ENCODE data around the gene ARID1B. TPM values are rescaled to one million over a fixed set of nuclear protein-coding genes. Genes with fewer than 3 reads are reported as not detected.

ARID1B gene
- total RNA-seq, 1 donor from 2014 or later: 101 TPM

- H3K27ac Mint-ChIP-seq (ENCODE audit: unreplicated experiment): no peak overlapping the region
- H3K27me3 Mint-ChIP-seq (ENCODE audit: low read depth): peaks cover 14% of the 10 kb centered on the region
- H3K9me3 Mint-ChIP-seq: no peaks in the 10 kb centered on the region
Observed at GRCh38 chr6:157224951-157225574, 447.9 kb downstream of the ARID1B start.

DNA sequence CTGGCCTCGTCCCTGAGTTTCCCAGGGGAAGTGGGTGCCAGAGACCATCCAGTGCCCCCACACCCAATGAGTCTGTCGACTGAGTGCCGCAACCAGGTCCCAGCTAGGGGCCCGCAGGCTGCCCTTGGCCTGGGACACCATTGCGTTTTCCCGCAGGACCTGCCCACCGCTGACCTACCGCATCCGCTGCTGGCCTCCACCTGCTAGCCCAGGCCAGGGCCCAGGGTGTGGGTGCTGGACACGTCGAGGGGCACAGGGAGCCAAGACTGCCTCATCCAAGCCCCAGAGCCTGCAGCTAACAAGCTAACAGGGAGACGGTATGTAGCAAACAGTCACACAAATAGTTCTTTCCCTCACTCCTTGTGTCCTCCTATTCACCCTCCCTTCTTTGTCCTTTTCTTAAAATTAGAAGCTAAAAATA is 448.4 kb downstream of the ARID1B start:
- Mint-ChIP-seq H3K4me1 (peaks cover 27% of the 10 kb centered on the region), H3K4me3 (no peak overlapping the region), H3K9me3 (no peaks in the 10 kb centered on the region), H3K36me3 (ENCODE audit: low read depth) (no peaks in the 10 kb centered on the region), H3K27ac (ENCODE audit: unreplicated experiment) (no peak overlapping the region), H3K27me3 (ENCODE audit: low read depth) (peaks cover 17% of the 10 kb centered on the region)
- no peak for DNase-seq (ENCODE audit: low read depth, low spot score)
- TF ChIP-seq CTCF (conservative IDR thresholded peaks at IDR 0.05): no peak

More at GRCh38 chr6:157224951-157225574, 447.9 kb downstream of the ARID1B start:
- Mint-ChIP-seq H3K36me3 (ENCODE audit: low read depth) (no peaks in the 10 kb centered on the region), H3K4me1 (peaks cover 27% of the 10 kb centered on the region), H3K4me3 (no peak overlapping the region)
- TF ChIP-seq CTCF (conservative IDR thresholded peaks at IDR 0.05): no peak
- no peak for DNase-seq (ENCODE audit: low read depth, low spot score)

DNA sequence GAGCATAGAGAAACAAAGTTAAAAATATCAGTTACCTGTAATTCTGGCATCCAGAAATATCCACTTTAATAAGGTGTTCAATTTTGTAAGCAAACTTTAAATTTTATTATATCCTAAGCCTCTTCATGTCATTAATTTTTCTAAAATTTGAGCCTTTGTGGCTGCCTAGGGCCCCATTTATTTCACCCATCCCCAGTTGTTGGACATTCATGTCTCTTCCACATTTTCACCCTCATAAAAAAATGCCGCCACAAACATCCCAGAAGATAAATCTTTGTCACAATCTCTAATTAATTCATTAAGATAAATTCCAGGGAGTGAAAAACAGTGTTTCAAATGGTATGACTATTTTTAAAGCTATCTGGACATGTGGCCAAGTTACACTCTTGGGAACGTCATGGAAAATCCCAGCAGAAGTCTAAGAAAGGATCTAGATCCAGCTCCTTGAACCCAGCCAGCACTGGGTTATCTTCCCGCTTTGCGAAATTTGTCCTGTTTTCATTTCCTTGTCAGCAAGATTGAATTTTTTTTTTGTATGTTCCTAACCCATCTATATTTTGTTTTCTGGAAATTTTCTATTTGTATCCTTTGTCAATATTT is 448.9 kb downstream of the ARID1B start:
- no peak for TF ChIP-seq CTCF (conservative IDR thresholded peaks at IDR 0.05)
- DNase-seq (ENCODE audit: low read depth, low spot score): no peak
- Mint-ChIP-seq H3K9me3 (no peaks in the 10 kb centered on the region), H3K4me3 (no peak overlapping the region), H3K4me1 (peaks cover 22% of the 10 kb centered on the region), H3K27ac (ENCODE audit: unreplicated experiment) (no peak overlapping the region), H3K36me3 (ENCODE audit: low read depth) (no peaks in the 10 kb centered on the region), H3K27me3 (ENCODE audit: low read depth) (peaks cover 14% of the 10 kb centered on the region)

GRCh38 chr6:157226761-157227160 is 449.6 kb downstream of the ARID1B start:
- Mint-ChIP-seq H3K27ac (ENCODE audit: unreplicated experiment) (no peak overlapping the region), H3K9me3 (no peaks in the 10 kb centered on the region), H3K27me3 (ENCODE audit: low read depth) (peaks cover 17% of the 10 kb centered on the region), H3K36me3 (ENCODE audit: low read depth) (no peaks in the 10 kb centered on the region), H3K4me1 (peaks cover 17% of the 10 kb centered on the region), H3K4me3 (no peak overlapping the region)
- DNase-seq (ENCODE audit: low read depth, low spot score): no peak
- TF ChIP-seq CTCF (conservative IDR thresholded peaks at IDR 0.05): no peak

GRCh38 chr6:157227202-157228166 is 450.3 kb downstream of the ARID1B start:
- Mint-ChIP-seq H3K27ac (ENCODE audit: unreplicated experiment) (no peak overlapping the region), H3K4me1 (peaks cover 14% of the 10 kb centered on the region), H3K4me3 (no peak overlapping the region), H3K9me3 (no peaks in the 10 kb centered on the region), H3K36me3 (ENCODE audit: low read depth) (no peaks in the 10 kb centered on the region), H3K27me3 (ENCODE audit: low read depth) (peaks cover 22% of the 10 kb centered on the region)
- DNase-seq (ENCODE audit: low read depth, low spot score): no peak
- TF ChIP-seq CTCF (conservative IDR thresholded peaks at IDR 0.05): peak; percentile 47

All from neural crest cell (in vitro differentiated cells).